Activated naive CD4-positive, alpha-beta T cell treated with anti-CD3 and anti-CD28 coated beads, Interleukin-2, amount 10 ng/mL, durations not matched to agents 7 days and 5 days (primary cell): Measurements from ENCODE around the gene FREM2.

Experiments
- CTCF ChIA-PET: fragments of 350-600 bp; sonication (Branson Sonifier 250); formaldehyde crosslinking; loops from one replicate; lab custom pipeline; 2021; ENCODE audit warnings: antibody characterized with exemption; lab: Charles Lee
- DNase-seq: peaks from one replicate; pipeline ENCODE4 v3.0.0-alpha.2; 2020
- H3K27ac Mint-ChIP-seq: one replicate; pipeline ENCODE4 v1.8.0; 2021; ENCODE audit warnings: mild to moderate bottlenecking, moderate library complexity, mixed read lengths
- H3K27me3 Mint-ChIP-seq: one replicate; pipeline ENCODE4 v1.8.0; 2021; ENCODE audit warnings: mild to moderate bottlenecking, mixed read lengths
- H3K36me3 Mint-ChIP-seq: one replicate; pipeline ENCODE4 v1.8.0; 2021; ENCODE audit warnings: mixed read lengths
- H3K4me1 Mint-ChIP-seq: one replicate; pipeline ENCODE4 v1.8.0; 2021; ENCODE audit warnings: mixed read lengths
- H3K4me3 Mint-ChIP-seq: one replicate; pipeline ENCODE4 v1.8.0; 2021; ENCODE audit warnings: mild to moderate bottlenecking, moderate library complexity, mixed read lengths
- H3K9me3 Mint-ChIP-seq: one replicate; pipeline ENCODE4 v1.8.0; 2021; ENCODE audit warnings: mixed read lengths

The FREM2 gene

DNA sequence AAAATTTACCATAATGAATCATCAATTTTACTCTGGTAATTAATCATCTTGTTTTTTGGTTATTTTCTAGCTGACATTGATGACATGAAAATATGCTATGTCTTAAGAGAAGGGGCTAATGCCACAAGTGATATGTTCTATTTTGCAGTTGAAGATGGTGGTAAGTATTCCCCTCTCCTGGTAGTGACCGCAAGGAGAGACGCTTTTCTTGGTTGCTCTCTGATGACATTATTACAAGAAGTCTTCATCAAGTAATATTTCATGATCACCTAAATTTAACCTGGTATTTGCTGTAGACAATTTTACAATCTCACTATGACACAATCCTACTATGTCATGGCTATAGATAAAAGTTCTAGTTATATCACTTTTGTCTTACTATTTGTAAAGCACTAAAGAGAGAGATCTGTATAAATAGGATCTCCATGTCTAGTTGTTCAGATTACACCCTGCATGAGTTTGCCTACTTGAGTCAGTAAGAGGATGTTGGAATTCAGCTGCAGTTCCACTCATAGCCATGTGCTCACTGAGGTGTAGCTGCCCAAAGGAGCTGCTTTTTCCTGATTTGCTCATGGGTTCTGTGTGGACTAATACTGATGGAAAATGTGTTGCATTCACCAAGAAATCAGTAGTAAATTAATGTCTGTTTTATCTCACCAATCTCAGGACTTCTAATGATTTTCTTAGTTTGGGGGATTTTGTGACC lies 10.9 kb downstream of the FREM2 start:
- H3K4me1 Mint-ChIP-seq = no peaks in the 10 kb centered on the region
- CTCF ChIA-PET = interaction anchor here (0.6 kb wide), 1 partner anchor 26 kb away, joined by 3 read pairs; no protein-coding TSS in a partner anchor
- no peak overlapping the region for H3K27ac Mint-ChIP-seq
- no peaks in the 10 kb centered on the region for H3K27me3 Mint-ChIP-seq
- no peaks in the 10 kb centered on the region for H3K36me3 Mint-ChIP-seq
- no peak overlapping the region for H3K4me3 Mint-ChIP-seq
- DNase-seq = no peak
- H3K9me3 Mint-ChIP-seq = no peaks in the 10 kb centered on the region

DNA sequence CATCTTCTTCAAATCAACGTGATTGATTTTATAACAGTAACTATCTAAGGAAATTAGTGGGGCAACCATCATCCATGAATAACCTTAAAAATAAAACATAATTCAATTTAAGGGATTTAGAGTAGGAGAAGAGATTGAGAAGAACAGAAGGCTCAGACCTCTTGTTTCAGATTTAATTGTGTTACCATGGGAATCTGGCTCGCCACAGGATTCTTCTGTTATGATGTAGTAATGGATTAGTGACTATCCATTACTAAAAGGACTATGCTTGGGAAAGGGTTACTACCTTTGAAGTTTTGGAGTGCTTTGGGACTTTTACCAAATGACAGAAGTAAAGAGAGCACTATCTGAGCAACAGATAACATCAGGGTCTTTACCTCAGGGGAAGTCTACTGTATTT lies 13.2 kb downstream of the FREM2 start:
- no peak for DNase-seq
- CTCF ChIA-PET = no interaction called here
- Mint-ChIP-seq H3K27me3 (no peaks in the 10 kb centered on the region), H3K4me3 (no peak overlapping the region), H3K27ac (no peak overlapping the region), H3K9me3 (no peaks in the 10 kb centered on the region), H3K36me3 (no peaks in the 10 kb centered on the region), H3K4me1 (no peaks in the 10 kb centered on the region)

DNA sequence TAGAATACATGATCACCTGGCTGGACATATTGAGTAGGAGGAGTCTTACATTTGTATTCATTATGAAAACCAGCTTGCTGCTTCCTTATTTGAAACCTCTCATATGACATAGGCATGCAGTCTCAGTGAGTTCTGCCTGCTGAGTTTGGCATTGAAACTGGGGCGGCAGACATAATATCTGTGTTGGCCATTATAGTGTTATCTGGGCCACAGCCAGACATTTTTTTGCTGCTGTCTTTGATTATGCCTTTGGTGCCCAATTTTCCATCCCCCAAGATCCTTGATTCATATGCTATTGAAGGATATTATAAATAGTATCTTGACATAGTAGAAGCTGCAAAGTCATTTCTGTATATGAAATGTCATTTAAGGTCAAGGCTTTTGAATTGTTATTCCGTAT lies 15.8 kb downstream of the FREM2 start:
- H3K36me3 Mint-ChIP-seq = no peaks in the 10 kb centered on the region
- no peak for DNase-seq
- no peak overlapping the region for H3K27ac Mint-ChIP-seq
- no peaks in the 10 kb centered on the region for H3K4me1 Mint-ChIP-seq
- H3K27me3 Mint-ChIP-seq = no peaks in the 10 kb centered on the region
- CTCF ChIA-PET = no interaction called here
- no peaks in the 10 kb centered on the region for H3K9me3 Mint-ChIP-seq
- no peak overlapping the region for H3K4me3 Mint-ChIP-seq

DNA sequence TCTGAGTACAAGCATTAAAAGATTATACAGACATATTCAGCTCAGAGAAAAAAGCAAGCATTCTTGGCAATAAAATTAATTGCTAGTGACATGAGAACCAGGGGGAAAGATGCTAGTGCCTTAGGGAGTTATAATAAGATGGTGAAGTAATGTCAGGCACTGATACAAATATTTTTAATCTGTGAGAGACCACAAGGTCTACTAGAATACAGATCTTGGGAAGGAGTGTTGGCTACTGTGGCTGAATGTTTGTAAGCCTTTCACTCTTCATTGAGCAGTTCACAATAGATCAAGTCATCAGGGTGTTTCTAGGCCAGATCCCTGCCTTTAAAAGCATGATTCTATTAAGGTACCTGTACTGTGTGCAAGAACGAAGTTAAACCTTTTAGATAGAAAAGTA lies 16.4 kb downstream of the FREM2 start:
- CTCF ChIA-PET = no interaction called here
- no peak overlapping the region for H3K27ac Mint-ChIP-seq

DNA sequence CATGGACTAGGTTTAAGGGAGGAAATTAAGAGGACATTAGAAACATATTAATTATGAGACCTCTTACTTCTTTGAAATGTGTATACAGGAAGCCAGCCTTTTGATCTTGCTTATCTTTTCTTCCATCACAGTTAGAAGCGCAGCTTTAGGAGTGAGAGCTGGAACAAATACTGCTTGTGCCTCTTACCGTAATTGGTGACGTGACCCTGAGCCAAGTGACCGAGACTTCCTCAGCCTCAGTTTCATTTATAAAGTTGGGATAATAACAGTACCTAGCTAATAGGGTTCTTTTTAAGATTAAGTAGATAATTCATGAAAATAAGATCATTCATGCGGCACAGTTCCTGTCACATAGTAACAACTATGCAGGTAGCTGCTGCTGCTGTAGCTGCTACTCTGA lies 18.5 kb downstream of the FREM2 start:
- CTCF ChIA-PET = interaction anchor here (0.6 kb wide), 1 partner anchor 105 kb away, joined by 3 read pairs; no protein-coding TSS in a partner anchor
- no peaks in the 10 kb centered on the region for H3K36me3 Mint-ChIP-seq
- H3K4me1 Mint-ChIP-seq = no peaks in the 10 kb centered on the region
- no peak overlapping the region for H3K27ac Mint-ChIP-seq
- no peak overlapping the region for H3K4me3 Mint-ChIP-seq
- no peaks in the 10 kb centered on the region for H3K27me3 Mint-ChIP-seq
- DNase-seq = no peak
- no peaks in the 10 kb centered on the region for H3K9me3 Mint-ChIP-seq

More for the DNA sequence above, 16.4 kb downstream of the FREM2 start:
- Mint-ChIP-seq H3K27me3 (no peaks in the 10 kb centered on the region), H3K36me3 (no peaks in the 10 kb centered on the region), H3K9me3 (no peaks in the 10 kb centered on the region), H3K4me3 (no peak overlapping the region), H3K4me1 (no peaks in the 10 kb centered on the region)
- DNase-seq = no peak

DNA sequence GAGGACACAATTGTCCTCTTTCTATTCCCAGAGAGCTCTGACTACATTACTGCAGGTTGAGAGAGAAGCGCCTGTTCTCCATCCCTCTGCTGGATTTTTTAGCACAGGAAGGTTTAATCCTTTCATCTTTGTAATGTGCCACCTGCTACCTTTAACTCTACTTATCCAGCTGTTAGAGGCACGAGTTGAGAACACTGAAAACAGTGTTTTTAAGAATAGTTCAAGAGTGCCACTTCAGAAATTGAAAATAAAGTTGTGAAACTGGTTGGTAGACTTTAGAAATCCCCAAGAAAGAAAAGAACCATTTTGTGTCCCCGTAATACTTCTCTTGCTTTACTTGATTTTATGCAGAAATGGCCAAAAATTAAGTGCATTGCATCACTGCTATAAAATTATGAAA lies 20.6 kb downstream of the FREM2 start:
- Mint-ChIP-seq H3K27ac (no peak overlapping the region), H3K9me3 (no peaks in the 10 kb centered on the region), H3K4me1 (no peaks in the 10 kb centered on the region), H3K4me3 (no peak overlapping the region), H3K36me3 (no peaks in the 10 kb centered on the region), H3K27me3 (no peaks in the 10 kb centered on the region)
- no peak for DNase-seq
- CTCF ChIA-PET = no interaction called here

DNA sequence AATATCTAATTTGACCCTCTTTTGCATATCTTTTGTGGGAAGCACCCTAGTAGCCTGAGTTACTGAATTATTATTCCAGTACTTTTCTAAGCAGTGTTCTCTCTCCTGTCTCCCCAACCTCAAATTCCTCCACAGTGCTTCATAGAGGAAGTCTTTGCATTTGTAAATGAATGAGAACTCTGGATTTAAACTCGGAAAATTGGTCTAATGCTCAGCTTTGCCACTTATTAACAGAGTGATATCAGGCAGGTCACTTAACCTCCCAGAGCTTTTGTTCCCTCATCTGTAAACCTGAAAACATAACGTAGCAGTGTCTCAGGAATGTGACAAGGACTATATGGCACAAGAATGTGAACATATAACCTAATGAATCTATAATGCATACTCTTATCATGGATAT lies 26.2 kb downstream of the FREM2 start:
- Mint-ChIP-seq H3K27me3 (no peaks in the 10 kb centered on the region), H3K27ac (no peak overlapping the region)
- CTCF ChIA-PET = no interaction called here

DNA sequence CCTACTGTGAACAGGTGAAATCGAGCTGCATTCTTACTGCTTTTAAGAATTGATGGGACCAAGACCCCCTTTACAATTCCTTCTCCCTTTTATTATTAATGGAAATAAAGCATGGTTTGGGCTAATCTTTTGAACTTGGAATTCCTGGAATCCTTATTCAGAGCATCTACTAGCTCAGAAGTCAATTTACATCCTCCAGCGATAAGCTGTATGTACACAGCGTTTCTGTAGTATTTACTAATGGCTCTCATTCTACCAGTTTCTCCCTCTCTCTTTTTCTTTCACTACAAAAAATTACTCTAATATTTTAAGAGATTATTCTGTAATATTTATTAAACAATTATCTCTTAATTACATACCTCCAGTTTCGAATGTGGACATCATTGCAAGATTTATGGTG lies 31.5 kb downstream of the FREM2 start:
- Mint-ChIP-seq H3K9me3 (no peaks in the 10 kb centered on the region), H3K27ac (no peak overlapping the region), H3K27me3 (no peaks in the 10 kb centered on the region), H3K36me3 (no peaks in the 10 kb centered on the region), H3K4me1 (no peaks in the 10 kb centered on the region), H3K4me3 (no peak overlapping the region)
- CTCF ChIA-PET = no interaction called here
- DNase-seq = no peak

More for the DNA sequence above, 26.2 kb downstream of the FREM2 start:
- Mint-ChIP-seq H3K36me3 (no peaks in the 10 kb centered on the region), H3K4me1 (no peaks in the 10 kb centered on the region), H3K9me3 (no peaks in the 10 kb centered on the region), H3K4me3 (no peak overlapping the region)
- DNase-seq = no peak

DNA sequence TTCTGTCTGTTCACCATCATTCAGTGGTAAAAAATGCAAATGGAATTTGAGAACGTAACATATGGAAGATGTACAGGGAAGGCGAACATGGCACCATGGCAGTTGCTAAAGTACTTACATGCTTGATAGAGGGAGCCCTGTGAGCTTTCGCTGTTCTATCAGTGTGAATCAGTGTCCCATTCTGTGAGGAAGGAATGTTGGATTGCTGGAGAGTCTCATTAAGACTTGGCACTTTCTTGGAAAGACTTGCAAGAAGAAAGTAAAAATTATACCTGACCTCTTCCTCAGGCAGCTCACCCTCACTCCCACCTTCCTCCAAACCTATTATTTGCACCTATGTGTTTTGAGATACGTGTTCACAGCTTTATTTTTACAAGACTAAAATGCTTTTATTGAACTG lies 43.5 kb downstream of the FREM2 start:
- no peak for DNase-seq
- Mint-ChIP-seq H3K4me3 (no peak overlapping the region), H3K27me3 (no peaks in the 10 kb centered on the region), H3K4me1 (no peaks in the 10 kb centered on the region), H3K36me3 (no peaks in the 10 kb centered on the region), H3K27ac (no peak overlapping the region), H3K9me3 (no peaks in the 10 kb centered on the region)
- CTCF ChIA-PET = no interaction called here

DNA sequence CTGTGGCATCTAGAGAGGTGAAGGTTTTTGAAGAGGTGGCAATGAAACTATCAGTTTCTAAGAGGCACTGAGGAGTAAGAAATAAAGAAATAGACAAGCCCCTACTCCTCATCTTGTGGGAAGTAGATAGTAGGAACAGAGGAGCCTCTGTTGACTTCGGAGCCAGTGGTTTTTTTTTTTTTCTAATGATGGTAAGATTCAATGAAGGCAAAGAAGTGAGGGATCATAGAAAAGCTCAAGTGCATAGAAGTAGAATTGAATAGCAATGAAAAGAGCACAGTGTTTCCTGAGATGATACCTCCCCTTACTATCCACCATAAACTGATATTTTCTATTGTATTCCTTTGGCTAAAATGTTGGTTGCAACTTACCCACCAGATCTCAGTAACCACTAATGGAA lies 46.3 kb downstream of the FREM2 start:
- Mint-ChIP-seq H3K27ac (no peak overlapping the region), H3K9me3 (no peaks in the 10 kb centered on the region), H3K4me3 (no peak overlapping the region), H3K36me3 (no peaks in the 10 kb centered on the region), H3K4me1 (no peaks in the 10 kb centered on the region), H3K27me3 (no peaks in the 10 kb centered on the region)
- CTCF ChIA-PET = no interaction called here
- DNase-seq = no peak

DNA sequence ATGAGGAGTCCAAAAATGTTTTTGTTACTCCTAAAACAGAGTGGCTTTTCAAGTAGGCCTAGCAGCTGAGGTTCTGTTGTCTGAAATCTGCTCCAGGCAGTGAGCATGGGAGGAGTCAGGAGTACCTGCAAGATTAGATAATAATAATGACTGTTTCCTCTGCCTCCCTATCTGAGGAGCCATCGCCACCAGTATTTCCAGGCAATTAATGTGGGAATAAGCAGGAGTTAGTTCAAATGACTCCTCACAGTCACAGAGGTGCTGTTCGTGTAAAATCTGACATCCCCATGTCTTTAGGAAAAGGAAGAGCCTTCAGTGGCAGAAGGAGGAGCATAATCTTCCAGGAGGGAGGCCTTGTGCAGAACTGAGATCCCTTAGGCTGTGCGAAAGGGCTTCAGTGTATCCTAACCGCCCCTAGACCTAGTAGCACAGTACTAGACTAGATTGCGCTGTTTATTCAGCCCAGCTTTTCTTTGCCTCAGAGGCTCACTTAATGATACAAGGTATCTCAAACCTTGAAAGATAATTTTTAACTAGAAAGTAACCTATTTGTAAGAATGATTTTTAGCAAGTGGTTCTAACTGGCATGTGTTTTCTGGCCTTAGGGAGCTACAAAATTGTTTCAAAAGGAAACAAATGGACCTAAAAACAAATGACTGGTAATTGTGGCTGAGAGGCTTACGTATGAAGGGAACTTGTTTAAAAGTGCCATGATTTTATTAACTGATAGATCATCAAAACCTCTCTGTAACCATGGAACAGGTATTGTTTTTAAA lies 49.0 kb downstream of the FREM2 start:
- Mint-ChIP-seq H3K9me3 (no peaks in the 10 kb centered on the region), H3K27ac (no peak overlapping the region), H3K36me3 (no peaks in the 10 kb centered on the region), H3K27me3 (no peaks in the 10 kb centered on the region), H3K4me1 (no peaks in the 10 kb centered on the region), H3K4me3 (no peak overlapping the region)
- CTCF ChIA-PET = no interaction called here
- no peak for DNase-seq

DNA sequence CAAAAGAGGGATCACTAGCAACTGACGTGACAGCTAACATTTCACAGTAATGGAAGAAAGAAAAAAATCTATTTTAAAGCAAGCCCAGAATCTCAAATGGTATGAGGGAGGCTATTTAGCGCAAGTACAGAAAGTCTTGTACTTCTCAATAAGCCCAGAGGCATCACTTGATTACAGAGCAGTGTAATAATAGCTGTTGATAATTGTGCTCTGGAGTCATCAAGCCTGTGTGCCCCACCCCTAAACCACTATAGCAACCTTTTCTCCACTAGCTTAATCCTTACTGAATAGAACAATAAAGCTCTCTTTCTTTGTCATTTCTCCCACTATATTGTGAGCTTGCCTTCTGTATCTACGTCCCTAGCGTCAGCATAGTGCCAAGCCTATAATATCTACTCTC lies 56.6 kb downstream of the FREM2 start:
- Mint-ChIP-seq H3K27me3 (no peaks in the 10 kb centered on the region), H3K4me1 (no peaks in the 10 kb centered on the region)
- CTCF ChIA-PET = no interaction called here

DNA sequence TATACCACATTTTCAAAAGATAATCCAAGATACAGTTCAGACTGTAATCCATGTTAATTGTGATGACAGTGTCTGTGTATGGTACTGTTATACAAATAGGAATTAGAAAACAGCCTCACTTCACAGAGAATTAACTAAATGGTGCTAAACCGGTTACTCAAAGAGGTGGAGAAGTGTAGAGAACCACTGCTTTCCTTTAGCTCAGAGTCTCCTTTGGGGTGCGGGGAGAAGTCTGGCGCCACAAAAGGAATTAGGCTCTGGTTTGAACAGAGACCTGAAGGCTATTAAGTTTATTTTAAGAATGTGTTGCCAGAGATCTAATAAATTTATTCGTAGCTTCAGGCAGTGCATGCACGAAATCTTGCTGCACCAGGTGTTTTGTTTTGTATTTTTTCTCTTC lies 65.8 kb downstream of the FREM2 start:
- H3K4me3 Mint-ChIP-seq = no peak overlapping the region
- no peak overlapping the region for H3K27ac Mint-ChIP-seq
- H3K4me1 Mint-ChIP-seq = no peaks in the 10 kb centered on the region
- DNase-seq = no peak
- no peaks in the 10 kb centered on the region for H3K36me3 Mint-ChIP-seq
- no peaks in the 10 kb centered on the region for H3K9me3 Mint-ChIP-seq
- no peaks in the 10 kb centered on the region for H3K27me3 Mint-ChIP-seq
- CTCF ChIA-PET = no interaction called here

More for the DNA sequence above, 56.6 kb downstream of the FREM2 start:
- no peak overlapping the region for H3K27ac Mint-ChIP-seq
- H3K9me3 Mint-ChIP-seq = no peaks in the 10 kb centered on the region
- H3K36me3 Mint-ChIP-seq = no peaks in the 10 kb centered on the region
- DNase-seq = no peak
- H3K4me3 Mint-ChIP-seq = no peak overlapping the region

DNA sequence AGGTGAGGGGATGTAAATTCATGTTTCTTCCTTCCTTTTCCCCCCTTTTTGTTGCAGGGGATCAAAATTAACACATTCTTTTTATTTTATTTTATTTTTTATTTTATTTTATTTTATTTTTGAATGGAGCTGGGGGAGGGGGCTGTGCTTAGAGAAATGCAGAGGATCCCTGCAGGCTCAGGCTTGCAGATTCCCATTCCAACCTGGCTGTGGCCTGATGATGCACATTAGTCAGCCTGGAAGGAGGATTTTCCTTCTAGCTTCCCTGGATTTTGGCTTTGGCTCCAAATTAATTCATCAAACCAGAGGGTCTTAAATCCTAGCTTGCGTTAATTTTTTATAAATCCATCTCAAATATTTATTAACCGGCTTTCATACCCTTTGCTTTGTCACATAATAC lies 67.0 kb downstream of the FREM2 start:
- CTCF ChIA-PET = no interaction called here
- no peaks in the 10 kb centered on the region for H3K4me1 Mint-ChIP-seq

DNA sequence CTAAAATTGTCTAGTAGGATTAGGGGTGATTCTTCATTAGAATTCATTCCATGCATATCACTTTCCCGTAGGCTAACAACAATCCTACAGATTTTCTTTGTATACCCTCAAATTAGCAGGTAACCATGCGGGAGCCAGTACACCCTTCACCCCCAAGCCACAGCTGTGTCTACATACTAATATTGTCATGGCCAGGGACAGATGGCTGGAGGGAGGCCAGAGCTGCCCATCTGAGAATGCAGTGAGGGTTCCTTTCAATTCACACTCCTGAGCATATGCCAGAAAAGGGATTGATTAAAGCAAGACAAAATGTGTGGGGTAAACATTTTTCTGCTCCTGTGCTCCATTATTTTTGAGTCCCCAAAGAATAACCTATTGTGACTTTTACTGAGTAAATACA lies 68.9 kb downstream of the FREM2 start:
- Mint-ChIP-seq H3K36me3 (no peaks in the 10 kb centered on the region), H3K4me3 (no peak overlapping the region), H3K27me3 (no peaks in the 10 kb centered on the region), H3K27ac (no peak overlapping the region), H3K4me1 (no peaks in the 10 kb centered on the region), H3K9me3 (no peaks in the 10 kb centered on the region)
- DNase-seq = no peak
- CTCF ChIA-PET = no interaction called here

More for the DNA sequence above, 67.0 kb downstream of the FREM2 start:
- Mint-ChIP-seq H3K27ac (no peak overlapping the region), H3K27me3 (no peaks in the 10 kb centered on the region), H3K4me3 (no peak overlapping the region), H3K9me3 (no peaks in the 10 kb centered on the region), H3K36me3 (no peaks in the 10 kb centered on the region)
- no peak for DNase-seq
